Stomach (tissue), 9 donors: ENCODE results near the gene LY6G6C. TPM values are rescaled to one million over a fixed set of nuclear protein-coding genes. Genes with fewer than 3 reads are reported as not detected.

Experiments used
- DNase-seq, 2 donors: peaks; one replicate each; pipeline versions ENCODE4 v3.0.0 to v3.0.0-alpha.2; 2013 to 2019
- H3K27ac ChIP-seq, 5 donors: fragments of 200-600 bp in 4 of 5; sonication (generic) in 4 of 5; one replicate each; pipeline ENCODE4 v1.5.1; 2013 to 2019; ENCODE audit warnings: mild to moderate bottlenecking in 1 of 5, moderate library complexity in 1 of 5
- H3K27me3 ChIP-seq, 3 donors: fragments of 200-600 bp; sonication (generic); one replicate each; pipeline ENCODE4 v1.5.1; 2017 to 2019; ENCODE audit warnings: mixed run types in 1 of 3
- H3K36me3 ChIP-seq, 4 donors: fragments of 200-600 bp; sonication (generic); 1 replicate in 3 of 4; 2 replicates in 1 of 4; pipeline ENCODE4 v1.5.1; 2016 to 2019
- H3K4me1 ChIP-seq, 4 donors: fragments of 200-600 bp; sonication (generic); one replicate each; pipeline ENCODE4 v1.5.1; 2016 to 2019
- H3K4me3 ChIP-seq, 4 donors: fragments of 200-600 bp; sonication (generic) in 3 of 4; one replicate each; pipeline ENCODE4 v1.5.1; 2016 to 2019; ENCODE audit warnings: mild to moderate bottlenecking in 1 of 4
- H3K9me3 ChIP-seq, 4 donors: fragments of 200-600 bp; sonication (generic); one replicate each; pipeline ENCODE4 v1.5.1; 2016 to 2019
- EP300 ChIP-seq: sonication (generic); formaldehyde crosslinking; IDR thresholded peaks from one replicate; pipeline ENCODE4 v1.6.1; 2017; ENCODE audit warnings: antibody characterized with exemption
- POLR2A ChIP-seq, 4 donors: fragments of 450-650 bp; IDR thresholded peaks; one replicate each; pipeline ENCODE4 v1.6.1; 2016; ENCODE audit warnings: antibody characterized with exemption in 4 of 4, control low read depth in 2 of 4, mild to moderate bottlenecking in 1 of 4, moderate library complexity in 1 of 4
- POLR2AphosphoS5 ChIP-seq, 3 donors: sonication (generic); formaldehyde crosslinking; IDR thresholded peaks; one replicate each; pipeline ENCODE4 v1.6.1; 2016; ENCODE audit warnings: antibody characterized with exemption in 3 of 3
- WGBS, 5 donors: extraction: QIAGEN DNeasy Blood & Tissue Kit in 3 of 5; methylation state at CpG; one replicate each; pipeline versions ENCODE4 v1.1.5 to v1.1.7; 2013 to 2018; 5-methylcytosine and 5-hydroxymethylcytosine counted together
- intact Hi-C: fragments of 100-400 bp; cut with DNase I; formaldehyde crosslinking; loops from one replicate; pipeline ENCODE4 v1.15.1; 2023; ENCODE audit warnings: low total_unique reads
- polyA plus RNA-seq, 3 donors: library from polyadenylated mRNA; stranded (reverse); fragments of 200-250 nt; gene quantifications; one replicate each; pipeline ENCODE4 v1.2.3, GENCODE V29; 2013
- small RNA-seq, 4 donors: library from RNA; depleted of rRNA; stranded (forward); fragments of <200 nt; gene quantifications; one replicate each; pipeline ENCODE3, GENCODE V24; 2016
- total RNA-seq, 5 donors: library from RNA; depleted of rRNA; stranded (reverse); fragments of >200 nt; gene quantifications; one replicate each; pipeline versions ENCODE4 v1.1.0 to v1.2.3, GENCODE V29; 2014 to 2016
- TF ChIP-seq, protein P1 (sequence below), 7 experiments: fragments of 450-650 bp in 4 of 7; fragments of 200-600 bp in 3 of 7; sonication (generic) in 3 of 7; IDR thresholded peaks; one replicate each; pipeline ENCODE4 v1.5.1; 2016 to 2019; ENCODE audit warnings: antibody characterized with exemption in 7 of 7, control low read depth in 2 of 7, mild to moderate bottlenecking in 1 of 7
- donor health status: healthy with polysubstance abuse.
- donor health status: Bipolar disorder and iron deficiency.
- donor health status: healthy.

The LY6G6C gene
- total and polyA plus RNA-seq, 8 donors = 0.90 TPM; not detected in 7

DNA sequence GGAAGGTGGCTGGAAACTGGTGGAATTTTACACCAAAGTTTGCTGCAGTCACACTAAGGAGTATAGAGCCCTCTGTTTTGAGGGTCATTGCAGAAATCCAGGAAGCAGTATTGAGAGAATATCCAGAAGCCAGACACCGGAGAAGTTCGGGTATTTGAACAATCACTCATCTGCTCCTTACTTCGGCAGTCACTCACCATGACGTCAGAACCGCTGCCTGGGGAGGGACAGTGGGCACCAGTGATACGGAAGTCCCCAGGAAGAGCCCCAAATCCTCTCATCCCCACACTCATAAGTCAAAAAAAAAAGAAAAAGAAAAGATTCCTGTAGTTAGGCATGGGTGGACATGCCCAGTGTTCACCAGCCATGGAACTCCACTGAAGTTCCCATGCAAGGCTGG is 44.6 kb downstream of the LY6G6C start:
- no peaks in the 10 kb centered on the region for H3K27me3 ChIP-seq
- WGBS, 5 donors = 68 to 87% (median 77%) methylated on average over 5 to 6 of the region's 6 CpGs
- TF ChIP-seq, protein P1, sequence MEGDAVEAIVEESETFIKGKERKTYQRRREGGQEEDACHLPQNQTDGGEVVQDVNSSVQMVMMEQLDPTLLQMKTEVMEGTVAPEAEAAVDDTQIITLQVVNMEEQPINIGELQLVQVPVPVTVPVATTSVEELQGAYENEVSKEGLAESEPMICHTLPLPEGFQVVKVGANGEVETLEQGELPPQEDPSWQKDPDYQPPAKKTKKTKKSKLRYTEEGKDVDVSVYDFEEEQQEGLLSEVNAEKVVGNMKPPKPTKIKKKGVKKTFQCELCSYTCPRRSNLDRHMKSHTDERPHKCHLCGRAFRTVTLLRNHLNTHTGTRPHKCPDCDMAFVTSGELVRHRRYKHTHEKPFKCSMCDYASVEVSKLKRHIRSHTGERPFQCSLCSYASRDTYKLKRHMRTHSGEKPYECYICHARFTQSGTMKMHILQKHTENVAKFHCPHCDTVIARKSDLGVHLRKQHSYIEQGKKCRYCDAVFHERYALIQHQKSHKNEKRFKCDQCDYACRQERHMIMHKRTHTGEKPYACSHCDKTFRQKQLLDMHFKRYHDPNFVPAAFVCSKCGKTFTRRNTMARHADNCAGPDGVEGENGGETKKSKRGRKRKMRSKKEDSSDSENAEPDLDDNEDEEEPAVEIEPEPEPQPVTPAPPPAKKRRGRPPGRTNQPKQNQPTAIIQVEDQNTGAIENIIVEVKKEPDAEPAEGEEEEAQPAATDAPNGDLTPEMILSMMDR (IDR thresholded peaks at IDR 0.05) = no peak
- no peak for TF ChIP-seq POLR2A (IDR thresholded peaks at IDR 0.05)
- no peak for TF ChIP-seq POLR2AphosphoS5 (IDR thresholded peaks at IDR 0.05)
- no peak for TF ChIP-seq EP300
- H3K36me3 ChIP-seq = peaks cover 13 to 27% (median 24%) of the 10 kb centered on the region in 4 donors
- intact Hi-C loops = no loop called here
- H3K4me3 ChIP-seq = no peak overlapping the region
- H3K4me1 ChIP-seq = peaks cover 9 to 20% (median 17%) of the 10 kb centered on the region in 4 donors
- H3K27ac ChIP-seq = no peak overlapping the region
- no peak for DNase-seq
- no peaks in the 10 kb centered on the region for H3K9me3 ChIP-seq

DNA sequence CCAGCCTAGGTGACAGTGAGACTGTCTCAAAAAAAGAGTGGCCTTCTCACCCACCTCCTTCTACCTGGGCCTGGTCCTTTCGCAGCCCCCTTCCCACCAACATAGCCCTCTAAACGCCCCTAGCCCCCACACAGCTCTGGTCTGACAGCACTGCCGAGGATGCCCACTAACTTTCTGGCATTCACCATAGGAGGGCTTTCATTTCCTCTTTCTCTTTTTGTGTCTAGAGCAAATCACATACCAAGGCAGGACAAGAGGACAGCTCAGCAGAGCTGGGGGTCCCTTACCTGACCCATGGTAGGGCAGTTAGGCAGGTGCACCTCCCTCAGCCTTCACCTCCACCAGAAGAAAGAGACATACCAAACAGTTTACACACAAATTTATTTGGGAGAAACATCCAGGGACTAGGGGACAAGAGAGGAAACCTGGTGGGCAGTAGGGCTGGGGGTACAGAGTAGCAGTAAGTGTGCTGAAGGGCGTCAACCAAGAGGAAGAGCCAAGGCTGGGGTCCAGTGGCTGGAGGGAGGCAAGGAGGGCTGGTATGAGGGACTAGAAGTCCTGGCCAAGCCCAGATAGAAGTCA is 45.1 kb downstream of the LY6G6C start:
- Histone ChIP-seq H3K27ac (no peak overlapping the region), H3K4me3 (no peak overlapping the region), H3K27me3 (no peaks in the 10 kb centered on the region), H3K9me3 (no peaks in the 10 kb centered on the region), H3K4me1 (peaks cover 5 to 15% (median 13%) of the 10 kb centered on the region in 4 donors), H3K36me3 (peaks cover 18 to 32% (median 29%) of the 10 kb centered on the region in 4 donors)
- intact Hi-C loops = no loop called here
- TF ChIP-seq POLR2A (IDR thresholded peaks at IDR 0.05) (no peak), POLR2AphosphoS5 (IDR thresholded peaks at IDR 0.05) (no peak), EP300 (no peak)
- TF ChIP-seq, protein P1 (IDR thresholded peaks at IDR 0.05) = no peak
- DNase-seq = no peak
- WGBS, 5 donors = 75 to 89% (median 78%) methylated on average over 4 of the region's 4 CpGs

DNA sequence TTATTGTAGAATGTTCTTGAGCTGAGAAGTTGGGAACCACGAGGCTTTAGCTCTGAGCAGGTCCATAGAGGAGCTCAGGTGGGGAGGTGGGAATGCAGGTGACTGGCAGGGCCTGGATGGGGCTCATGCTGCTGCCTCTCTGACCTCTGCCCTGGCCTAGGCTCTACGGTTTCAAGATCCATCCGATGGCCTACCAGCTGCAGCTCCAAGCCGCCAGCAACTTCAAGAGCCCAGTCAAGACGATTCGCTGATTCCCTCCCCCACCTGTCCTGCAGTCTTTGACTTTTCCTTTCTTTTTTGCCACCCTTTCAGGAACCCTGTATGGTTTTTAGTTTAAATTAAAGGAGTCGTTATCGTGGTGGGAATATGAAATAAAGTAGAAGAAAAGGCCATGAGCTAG is 51.9 kb downstream of the LY6G6C start, which contains the start of gene LY6G5B:
TSS of gene LY6G5B (plus strand) at position 301 of the 400 bp plus-strand sequence. CDS start 975 bp downstream, outside the sequence.
- Histone ChIP-seq H3K36me3 (peaks cover 62 to 75% (median 74%) of the 10 kb centered on the region in 4 donors), H3K27ac (no peak within 1 kb of the TSS), H3K4me3 (no peak within 1 kb of the TSS), H3K27me3 (no peaks in the 10 kb centered on the region), H3K4me1 (peaks cover 13 to 33% (median 19%) of the 10 kb centered on the region in 4 donors), H3K9me3 (no peaks in the 10 kb centered on the region)
- DNase-seq = no peak
- intact Hi-C loops = no loop called here
- WGBS, 5 donors = 75 to 91% (median 82%) methylated on average over 8 of the region's 8 CpGs
- no peak for TF ChIP-seq EP300
- TF ChIP-seq, protein P1 (IDR thresholded peaks at IDR 0.05) = no peak
- no peak for TF ChIP-seq POLR2A (IDR thresholded peaks at IDR 0.05)
- no peak for TF ChIP-seq POLR2AphosphoS5 (IDR thresholded peaks at IDR 0.05)

Small RNAs within 50 kb of the gene (small RNA-seq; reads per million reads assigned to genes)
- 0 reads per million in 4 donors for gene LY6G6D
- 0 reads per million in 4 donors for gene MIR4646
- 0 reads per million in 4 donors for gene MSH5-SAPCD1
- 0 to 0.07 (median 0) reads per million in 4 donors for gene RNU6-850P
- 0 reads per million in 4 donors for gene SAPCD1

Other genes starting within 250 kb of the LY6G6C start
Only the 30 nearest of the 41 such genes appear.
- not detected for gene LTA, start 149.5 kb downstream of the LY6G6C start, total RNA-seq
- under 1 TPM in 1 of 3 donors, not detected in 2; 0.18 TPM for gene LTA, start 149.5 kb downstream of the LY6G6C start, polyA plus RNA-seq
- gene TNF, start 146.2 kb downstream of the LY6G6C start, total RNA-seq = under 1 TPM in 1 of 5 donors, not detected in 4; 0.58 TPM
- under 1 TPM in 2 of 3 donors, not detected in 1; 0.28 to 0.31 TPM for gene TNF, start 146.2 kb downstream of the LY6G6C start, polyA plus RNA-seq
- 1 to 10 TPM in 1 of 5 donors, not detected in 4; 4.8 TPM for gene LTB, start 139.3 kb downstream of the LY6G6C start, total RNA-seq
- gene LTB, start 139.3 kb downstream of the LY6G6C start, polyA plus RNA-seq = 10 to 100 TPM in 1 of 3 donors, 1 to 10 TPM in 2; 4.2 to 13.4 (median 9.0) TPM
- 1 to 10 TPM in 2 of 5 donors, not detected in 3; 2.9 to 6.7 TPM for gene LST1, start 135.5 kb downstream of the LY6G6C start, total RNA-seq
- gene LST1, start 135.5 kb downstream of the LY6G6C start, polyA plus RNA-seq = 10 to 100 TPM in 2 of 3 donors, 1 to 10 TPM in 1; 8.8 to 35.4 (median 26.7) TPM
- gene NCR3, start 128.7 kb downstream of the LY6G6C start, total RNA-seq = not detected
- under 1 TPM in 1 of 3 donors, not detected in 2; 0.25 TPM for gene NCR3, start 128.7 kb downstream of the LY6G6C start, polyA plus RNA-seq
- 10 to 100 TPM in 2 of 5 donors, 1 to 10 TPM in 2, not detected in 1; 3.2 to 38.3 (median 15.6) TPM for gene AIF1, start 106.5 kb downstream of the LY6G6C start, total RNA-seq
- 10 to 100 TPM; 28.2 to 74.2 (median 68.7) TPM for gene AIF1, start 106.5 kb downstream of the LY6G6C start, polyA plus RNA-seq
- 100 to 1,000 TPM in 3 of 5 donors, 10 to 100 TPM in 2; 49.4 to 125 (median 107) TPM for gene PRRC2A, start 101.0 kb downstream of the LY6G6C start, total RNA-seq
- gene PRRC2A, start 101.0 kb downstream of the LY6G6C start, polyA plus RNA-seq = 100 to 1,000 TPM in 1 of 3 donors, 10 to 100 TPM in 2; 56.4 to 109 (median 80.8) TPM
- 100 to 1,000 TPM; 111 to 169 (median 141) TPM for gene BAG6, start 69.1 kb downstream of the LY6G6C start, total RNA-seq
- gene BAG6, start 69.1 kb downstream of the LY6G6C start, polyA plus RNA-seq = 100 to 1,000 TPM; 157 to 287 (median 180) TPM
- gene APOM, start 65.9 kb downstream of the LY6G6C start, total RNA-seq = 1 to 10 TPM in 2 of 5 donors, not detected in 3; 1.3 to 1.9 TPM
- 10 to 100 TPM in 1 of 3 donors, 1 to 10 TPM in 2; 6.4 to 14.2 (median 6.5) TPM for gene APOM, start 65.9 kb downstream of the LY6G6C start, polyA plus RNA-seq
- 10 to 100 TPM; 12.8 to 44.9 (median 32.0) TPM for gene C6orf47, start 61.0 kb downstream of the LY6G6C start, total RNA-seq
- 10 to 100 TPM; 10.5 to 16.0 (median 13.0) TPM for gene C6orf47, start 61.0 kb downstream of the LY6G6C start, polyA plus RNA-seq
- 10 to 100 TPM in 4 of 5 donors, 1 to 10 TPM in 1; 5.8 to 36.8 (median 10.6) TPM for gene GPANK1, start 56.7 kb downstream of the LY6G6C start, total RNA-seq
- 10 to 100 TPM; 13.0 to 17.9 (median 13.4) TPM for gene GPANK1, start 56.7 kb downstream of the LY6G6C start, polyA plus RNA-seq
- gene CSNK2B, start 55.7 kb downstream of the LY6G6C start, total RNA-seq = 100 to 1,000 TPM in 3 of 5 donors, 10 to 100 TPM in 2; 11.3 to 375 (median 142) TPM
- 100 to 1,000 TPM; 152 to 233 (median 181) TPM for gene CSNK2B, start 55.7 kb downstream of the LY6G6C start, polyA plus RNA-seq
- 10 to 100 TPM in 2 of 5 donors, 1 to 10 TPM in 2, not detected in 1; 2.7 to 17.1 (median 10.3) TPM for gene LY6G5B, start 51.8 kb downstream of the LY6G6C start, total RNA-seq
- 1 to 10 TPM in 2 of 3 donors, under 1 TPM in 1; 0.44 to 4.7 (median 2.1) TPM for gene LY6G5B, start 51.8 kb downstream of the LY6G6C start, polyA plus RNA-seq
- not detected for gene LY6G5C, start 40.7 kb downstream of the LY6G6C start, total RNA-seq
- gene LY6G5C, start 40.7 kb downstream of the LY6G6C start, polyA plus RNA-seq = 1 to 10 TPM; 1.8 to 4.9 (median 2.7) TPM
- 100 to 1,000 TPM in 1 of 5 donors, 10 to 100 TPM in 4; 40.9 to 122 (median 49.0) TPM for gene ABHD16A, start 18.4 kb downstream of the LY6G6C start, total RNA-seq
- gene ABHD16A, start 18.4 kb downstream of the LY6G6C start, polyA plus RNA-seq = 10 to 100 TPM; 15.1 to 48.0 (median 20.4) TPM
- gene LY6G6F, start 14.9 kb downstream of the LY6G6C start, total RNA-seq = not detected
- gene LY6G6F, start 14.9 kb downstream of the LY6G6C start, polyA plus RNA-seq = not detected
- not detected for gene LY6G6D, start 6.4 kb downstream of the LY6G6C start, total RNA-seq
- gene LY6G6D, start 6.4 kb downstream of the LY6G6C start, polyA plus RNA-seq = not detected
- gene MPIG6B, start 1.6 kb upstream of the LY6G6C start, total RNA-seq = not detected
- under 1 TPM in 1 of 3 donors, not detected in 2; 0.10 TPM for gene MPIG6B, start 1.6 kb upstream of the LY6G6C start, polyA plus RNA-seq
- gene DDAH2, start 7.6 kb upstream of the LY6G6C start, total RNA-seq = 100 to 1,000 TPM in 2 of 5 donors, 10 to 100 TPM in 3; 33.3 to 133 (median 76.1) TPM
- 10 to 100 TPM; 52.9 to 73.7 (median 57.9) TPM for gene DDAH2, start 7.6 kb upstream of the LY6G6C start, polyA plus RNA-seq
- gene CLIC1, start 14.8 kb upstream of the LY6G6C start, total RNA-seq = 100 to 1,000 TPM in 4 of 5 donors, 10 to 100 TPM in 1; 33.8 to 381 (median 117) TPM
- gene CLIC1, start 14.8 kb upstream of the LY6G6C start, polyA plus RNA-seq = 100 to 1,000 TPM; 331 to 597 (median 348) TPM
- gene MSH5, start 18.3 kb upstream of the LY6G6C start, total RNA-seq = 10 to 100 TPM in 4 of 5 donors, 1 to 10 TPM in 1; 4.1 to 66.4 (median 21.4) TPM
- 1 to 10 TPM; 2.9 to 9.3 (median 3.2) TPM for gene MSH5, start 18.3 kb upstream of the LY6G6C start, polyA plus RNA-seq
- 10 to 100 TPM in 2 of 5 donors, 1 to 10 TPM in 2, not detected in 1; 2.7 to 40.8 (median 7.6) TPM for gene SAPCD1, start 40.9 kb upstream of the LY6G6C start, total RNA-seq
- gene SAPCD1, start 40.9 kb upstream of the LY6G6C start, polyA plus RNA-seq = 1 to 10 TPM; 2.4 to 5.4 (median 2.9) TPM
- gene VWA7, start 55.6 kb upstream of the LY6G6C start, total RNA-seq = 10 to 100 TPM in 1 of 5 donors, 1 to 10 TPM in 3, not detected in 1; 4.2 to 18.3 (median 7.5) TPM
- 1 to 10 TPM; 1.3 to 1.4 (median 1.4) TPM for gene VWA7, start 55.6 kb upstream of the LY6G6C start, polyA plus RNA-seq
- gene VARS1, start 74.0 kb upstream of the LY6G6C start, total RNA-seq = 10 to 100 TPM; 21.6 to 56.5 (median 24.1) TPM
- 10 to 100 TPM; 11.0 to 31.8 (median 27.7) TPM for gene VARS1, start 74.0 kb upstream of the LY6G6C start, polyA plus RNA-seq
- 10 to 100 TPM in 3 of 5 donors, 1 to 10 TPM in 1, not detected in 1; 6.7 to 34.5 (median 11.4) TPM for gene LSM2, start 85.2 kb upstream of the LY6G6C start, total RNA-seq
- 10 to 100 TPM; 45.2 to 55.8 (median 50.4) TPM for gene LSM2, start 85.2 kb upstream of the LY6G6C start, polyA plus RNA-seq
- gene HSPA1L, start 93.5 kb upstream of the LY6G6C start, total RNA-seq = 1 to 10 TPM in 2 of 5 donors, not detected in 3; 1.1 to 1.7 TPM
- under 1 TPM; 0.46 to 0.98 (median 0.75) TPM for gene HSPA1L, start 93.5 kb upstream of the LY6G6C start, polyA plus RNA-seq
- 100 to 1,000 TPM in 3 of 5 donors, 10 to 100 TPM in 2; 68.8 to 124 (median 113) TPM for gene HSPA1A, start 93.8 kb upstream of the LY6G6C start, total RNA-seq
- gene HSPA1A, start 93.8 kb upstream of the LY6G6C start, polyA plus RNA-seq = 100 to 1,000 TPM in 1 of 3 donors, 10 to 100 TPM in 2; 51.1 to 107 (median 64.8) TPM
- 100 to 1,000 TPM in 3 of 5 donors, 10 to 100 TPM in 2; 44.3 to 165 (median 105) TPM for gene HSPA1B, start 106.0 kb upstream of the LY6G6C start, total RNA-seq
- 10 to 100 TPM; 35.9 to 66.0 (median 51.3) TPM for gene HSPA1B, start 106.0 kb upstream of the LY6G6C start, polyA plus RNA-seq
- gene NEU1, start 141.1 kb upstream of the LY6G6C start, total RNA-seq = 10 to 100 TPM; 11.3 to 60.7 (median 25.0) TPM
- 10 to 100 TPM; 16.3 to 29.0 (median 22.2) TPM for gene NEU1, start 141.1 kb upstream of the LY6G6C start, polyA plus RNA-seq
- 100 to 1,000 TPM in 4 of 5 donors, 10 to 100 TPM in 1; 74.2 to 201 (median 175) TPM for gene SLC44A4, start 157.3 kb upstream of the LY6G6C start, total RNA-seq
- gene SLC44A4, start 157.3 kb upstream of the LY6G6C start, polyA plus RNA-seq = 100 to 1,000 TPM in 1 of 3 donors, 10 to 100 TPM in 2; 35.4 to 111 (median 47.9) TPM